ENCODE data around the gene IQSEC1. TPM values are rescaled to one million over a fixed set of nuclear protein-coding genes. Genes with fewer than 3 reads are reported as not detected.

Gene IQSEC1
- total and polyA plus RNA-seq, 2 donors (not counting 1 experiment from before 2014, with no cell fraction given), result 4.3 to 18.2 TPM

DNA sequence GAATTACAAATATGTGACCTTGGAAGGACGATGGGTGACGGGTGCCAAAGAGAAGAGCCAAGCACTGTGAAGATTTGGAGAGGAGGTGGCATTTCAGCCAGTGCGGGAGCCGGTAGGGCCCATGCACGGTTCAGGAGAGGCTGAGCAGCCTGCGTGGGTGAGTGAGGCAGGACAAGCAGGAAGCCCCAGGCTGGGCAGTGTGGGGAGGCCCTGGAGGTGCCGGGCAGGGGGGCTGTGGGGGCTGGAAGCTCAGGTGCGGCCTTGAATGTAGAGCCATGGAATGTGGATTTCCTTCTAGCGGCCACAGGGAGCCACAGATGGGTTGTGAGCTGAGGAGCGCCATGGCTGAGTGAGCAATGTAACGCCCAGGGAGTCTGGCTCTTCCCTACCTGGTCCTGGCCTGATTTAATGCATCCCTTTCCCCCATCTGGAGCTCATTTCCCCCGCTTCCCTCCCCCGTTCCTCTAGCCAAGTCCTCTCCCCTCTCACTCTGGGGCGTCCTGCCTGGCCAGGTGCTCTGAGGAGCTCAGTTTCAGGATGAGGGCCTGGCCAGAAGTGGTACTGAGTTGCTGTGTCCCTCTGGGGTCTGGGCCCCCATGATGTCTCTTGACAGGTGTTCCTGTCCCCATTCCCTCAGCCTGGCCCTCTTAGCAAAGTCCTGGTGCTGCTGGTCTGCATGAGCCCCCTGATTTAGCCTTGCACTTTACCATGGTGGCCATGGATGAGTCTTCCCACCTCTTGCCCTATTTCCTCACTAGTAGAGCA, 41.8 kb upstream of the IQSEC1 start:
- no peaks in the 10 kb centered on the region for H3K27me3 ChIP-seq (ENCODE audit: control insufficient read depth, insufficient read depth, low read length)
- no peaks in the 10 kb centered on the region for H3K36me3 ChIP-seq (ENCODE audit: control insufficient read depth, insufficient read depth, low read length)
- H3K4me1 ChIP-seq (ENCODE audit: control insufficient read depth, extremely low read depth, insufficient read depth, low read length), result no peaks in the 10 kb centered on the region
- H3K79me2 ChIP-seq (ENCODE audit: control insufficient read depth, insufficient read depth, low read length), result no peaks in the 10 kb centered on the region
- no peak overlapping the region for H3K4me2 ChIP-seq (ENCODE audit: extremely low read depth, insufficient read depth, low read length)
- H3K9me3 ChIP-seq (ENCODE audit: control insufficient read depth, insufficient read depth, low read depth, low read length), result no peaks in the 10 kb centered on the region
- DNase-seq (ENCODE audit: low read depth in 2 of 2), result no peak
- H2AFZ ChIP-seq (ENCODE audit: low read length), result no peak overlapping the region
- H4K20me1 ChIP-seq (ENCODE audit: control insufficient read depth, extremely low read depth, insufficient read depth, low read length), result no peaks in the 10 kb centered on the region
- H3K4me3 ChIP-seq (replicated peaks in 1 of 4; ENCODE audit: control extremely low read depth in 1 of 4, insufficient read depth in 1 of 4, low read depth in 3 of 4, low read length in 4 of 4), result no peak overlapping the region
- TF ChIP-seq EZH2 (IDR thresholded peaks at IDR 0.05; ENCODE audit: low read length, missing control alignments), result no peak
- TF ChIP-seq, protein P1, sequence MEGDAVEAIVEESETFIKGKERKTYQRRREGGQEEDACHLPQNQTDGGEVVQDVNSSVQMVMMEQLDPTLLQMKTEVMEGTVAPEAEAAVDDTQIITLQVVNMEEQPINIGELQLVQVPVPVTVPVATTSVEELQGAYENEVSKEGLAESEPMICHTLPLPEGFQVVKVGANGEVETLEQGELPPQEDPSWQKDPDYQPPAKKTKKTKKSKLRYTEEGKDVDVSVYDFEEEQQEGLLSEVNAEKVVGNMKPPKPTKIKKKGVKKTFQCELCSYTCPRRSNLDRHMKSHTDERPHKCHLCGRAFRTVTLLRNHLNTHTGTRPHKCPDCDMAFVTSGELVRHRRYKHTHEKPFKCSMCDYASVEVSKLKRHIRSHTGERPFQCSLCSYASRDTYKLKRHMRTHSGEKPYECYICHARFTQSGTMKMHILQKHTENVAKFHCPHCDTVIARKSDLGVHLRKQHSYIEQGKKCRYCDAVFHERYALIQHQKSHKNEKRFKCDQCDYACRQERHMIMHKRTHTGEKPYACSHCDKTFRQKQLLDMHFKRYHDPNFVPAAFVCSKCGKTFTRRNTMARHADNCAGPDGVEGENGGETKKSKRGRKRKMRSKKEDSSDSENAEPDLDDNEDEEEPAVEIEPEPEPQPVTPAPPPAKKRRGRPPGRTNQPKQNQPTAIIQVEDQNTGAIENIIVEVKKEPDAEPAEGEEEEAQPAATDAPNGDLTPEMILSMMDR (conservative IDR thresholded peaks at IDR 0.05 in 1 of 2, IDR thresholded peaks at IDR 0.05 in 1 of 2; ENCODE audit: low read depth in 1 of 2, low read length in 2 of 2), result no peak
- no peak overlapping the region for H3K9ac ChIP-seq (ENCODE audit: insufficient read depth, low read length)
- no peak overlapping the region for H3K27ac ChIP-seq (ENCODE audit: insufficient read depth, low read length)

- no peak for TF ChIP-seq EZH2 (IDR thresholded peaks at IDR 0.05; ENCODE audit: low read length, missing control alignments)
- TF ChIP-seq, protein P1 (conservative IDR thresholded peaks at IDR 0.05 in 1 of 2, IDR thresholded peaks at IDR 0.05 in 1 of 2; ENCODE audit: low read depth in 1 of 2, low read length in 2 of 2), result no peak
Observed at GRCh38 chr3:13113346-13114330, 40.4 kb upstream of the IQSEC1 start.

More at GRCh38 chr3:13113346-13114330, 40.4 kb upstream of the IQSEC1 start:
- no peaks in the 10 kb centered on the region for H4K20me1 ChIP-seq (ENCODE audit: control insufficient read depth, extremely low read depth, insufficient read depth, low read length)
- H3K4me2 ChIP-seq (ENCODE audit: extremely low read depth, insufficient read depth, low read length), result no peak overlapping the region
- no peaks in the 10 kb centered on the region for H3K36me3 ChIP-seq (ENCODE audit: control insufficient read depth, insufficient read depth, low read length)
- no peak for DNase-seq (ENCODE audit: low read depth in 2 of 2)
- H3K9me3 ChIP-seq (ENCODE audit: control insufficient read depth, insufficient read depth, low read depth, low read length), result no peaks in the 10 kb centered on the region
- H3K9ac ChIP-seq (ENCODE audit: insufficient read depth, low read length), result no peak overlapping the region
- no peak overlapping the region for H3K4me3 ChIP-seq (replicated peaks in 1 of 4; ENCODE audit: control extremely low read depth in 1 of 4, insufficient read depth in 1 of 4, low read depth in 3 of 4, low read length in 4 of 4)
- H3K27me3 ChIP-seq (ENCODE audit: control insufficient read depth, insufficient read depth, low read length), result no peaks in the 10 kb centered on the region
- no peak overlapping the region for H3K27ac ChIP-seq (ENCODE audit: insufficient read depth, low read length)
- no peaks in the 10 kb centered on the region for H3K79me2 ChIP-seq (ENCODE audit: control insufficient read depth, insufficient read depth, low read length)
- H3K4me1 ChIP-seq (ENCODE audit: control insufficient read depth, extremely low read depth, insufficient read depth, low read length), result no peaks in the 10 kb centered on the region
- no peak overlapping the region for H2AFZ ChIP-seq (ENCODE audit: low read length)
